OCI-LY3 (cell line): Measurements from ENCODE around the gene CAPN15.

ENCODE experiments used
- H2AFZ ChIP-seq: fragments of 200-600, 300-600 bp; shearing (Covaris generic); 2 replicates; pipeline ENCODE4 v1.6.0; 2014; ENCODE audit warnings: antibody characterized with exemption, low read depth, low read length
- H3K27ac ChIP-seq: fragments of 200-600, 300-600 bp; sonication (generic); 2 replicates; pipeline ENCODE4 v1.5.1; 2014; ENCODE audit warnings: mild to moderate bottlenecking, low read length, moderate library complexity, mixed read lengths
- H3K27me3 ChIP-seq: fragments of 200-600, 300-600 bp; sonication (generic); 2 replicates; pipeline ENCODE4 v1.6.1; 2014; ENCODE audit warnings: low read depth, low read length, mixed read lengths
- H3K36me3 ChIP-seq: fragments of 200-600, 300-600 bp; sonication (generic); replicated peaks from 2 replicates; pipeline ENCODE3; 2014; ENCODE audit warnings: low read depth, low read length, mixed read lengths
- H3K4me1 ChIP-seq: fragments of 300-600, 200-600 bp; sonication (generic); 2 replicates; pipeline ENCODE4 v1.6.1; 2014; ENCODE audit warnings: low read length, mixed read lengths
- H3K4me2 ChIP-seq: fragments of 200-600, 300-600 bp; sonication (generic); 2 replicates; pipeline ENCODE4 v1.6.1; 2014; ENCODE audit warnings: low read length, mixed read lengths
- H3K4me3 ChIP-seq: fragments of 300-600, 200-600 bp; sonication (generic); 2 replicates; pipeline ENCODE4 v1.5.1; 2014; ENCODE audit warnings: antibody characterized with exemption, mild to moderate bottlenecking, low read length, moderate library complexity
- H3K79me2 ChIP-seq: fragments of 300-600, 200-600 bp; shearing (Covaris generic); 2 replicates; pipeline ENCODE4 v1.6.1; 2014; ENCODE audit warnings: mild to moderate bottlenecking, low read length, mixed read lengths
- H3K9ac ChIP-seq: fragments of 300-600, 200-600 bp; shearing (Covaris generic); 2 replicates; pipeline ENCODE4 v1.6.0; 2014; ENCODE audit warnings: mild to moderate bottlenecking, low read length, moderate library complexity
- H3K9me3 ChIP-seq: fragments of 200-600, 300-600 bp; shearing (Covaris generic); 2 replicates; pipeline ENCODE4 v1.6.1; 2014; ENCODE audit warnings: low read length, mixed read lengths; ENCODE audit not compliant: insufficient read depth
- H4K20me1 ChIP-seq: fragments of 200-600, 300-600 bp; sonication (generic); 2 replicates; pipeline ENCODE4 v1.6.1; 2016; ENCODE audit warnings: low read length, mixed read lengths; ENCODE audit not compliant: insufficient read depth
- EZH2phosphoT487 ChIP-seq: fragments of 200-600 bp; shearing (Covaris generic); IDR thresholded peaks from 2 replicates; pipeline ENCODE4 v1.6.1; 2018; ENCODE audit warnings: antibody characterized with exemption, mixed run types, low read depth
- TF ChIP-seq, protein P1 (sequence below): fragments of 200-600, 300-600 bp; sonication (generic); IDR thresholded peaks from 2 replicates; pipeline ENCODE4 v1.5.1; 2014; ENCODE audit warnings: antibody characterized with exemption, low read length, low read depth

Gene CAPN15

GRCh38 chr16:563072-563644, 35.6 kb downstream of the CAPN15 start:
- no peak for TF ChIP-seq EZH2phosphoT487
- TF ChIP-seq, protein P1, sequence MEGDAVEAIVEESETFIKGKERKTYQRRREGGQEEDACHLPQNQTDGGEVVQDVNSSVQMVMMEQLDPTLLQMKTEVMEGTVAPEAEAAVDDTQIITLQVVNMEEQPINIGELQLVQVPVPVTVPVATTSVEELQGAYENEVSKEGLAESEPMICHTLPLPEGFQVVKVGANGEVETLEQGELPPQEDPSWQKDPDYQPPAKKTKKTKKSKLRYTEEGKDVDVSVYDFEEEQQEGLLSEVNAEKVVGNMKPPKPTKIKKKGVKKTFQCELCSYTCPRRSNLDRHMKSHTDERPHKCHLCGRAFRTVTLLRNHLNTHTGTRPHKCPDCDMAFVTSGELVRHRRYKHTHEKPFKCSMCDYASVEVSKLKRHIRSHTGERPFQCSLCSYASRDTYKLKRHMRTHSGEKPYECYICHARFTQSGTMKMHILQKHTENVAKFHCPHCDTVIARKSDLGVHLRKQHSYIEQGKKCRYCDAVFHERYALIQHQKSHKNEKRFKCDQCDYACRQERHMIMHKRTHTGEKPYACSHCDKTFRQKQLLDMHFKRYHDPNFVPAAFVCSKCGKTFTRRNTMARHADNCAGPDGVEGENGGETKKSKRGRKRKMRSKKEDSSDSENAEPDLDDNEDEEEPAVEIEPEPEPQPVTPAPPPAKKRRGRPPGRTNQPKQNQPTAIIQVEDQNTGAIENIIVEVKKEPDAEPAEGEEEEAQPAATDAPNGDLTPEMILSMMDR, result no peak
- Histone ChIP-seq H3K9ac (no peak overlapping the region), H3K27ac (no peak overlapping the region), H3K27me3 (no peaks in the 10 kb centered on the region), H3K4me2 (no peak overlapping the region), H3K4me3 (no peak overlapping the region), H3K79me2 (no peaks in the 10 kb centered on the region), H3K36me3 (no peaks in the 10 kb centered on the region), H4K20me1 (no peaks in the 10 kb centered on the region), H3K4me1 (peaks cover 21% of the 10 kb centered on the region), H2AFZ (no peak overlapping the region), H3K9me3 (no peaks in the 10 kb centered on the region)

GRCh38 chr16:564690-565418, 37.3 kb downstream of the CAPN15 start:
- Histone ChIP-seq H3K4me1 (peaks cover 32% of the 10 kb centered on the region), H2AFZ (no peak overlapping the region), H3K4me3 (no peak overlapping the region), H4K20me1 (no peaks in the 10 kb centered on the region), H3K4me2 (no peak overlapping the region), H3K27ac (no peak overlapping the region), H3K36me3 (no peaks in the 10 kb centered on the region), H3K27me3 (no peaks in the 10 kb centered on the region), H3K9ac (no peak overlapping the region), H3K79me2 (peaks cover under 1% of the 10 kb centered on the region; the same call in 1 of the 2 replicates), H3K9me3 (no peaks in the 10 kb centered on the region)
- TF ChIP-seq, protein P1, result no peak
- TF ChIP-seq EZH2phosphoT487, result no peak

- Histone ChIP-seq H3K79me2 (peaks cover 8% of the 10 kb centered on the region), H3K4me3 (peak overlapping the region; percentile 75; the same call in 1 of the 2 replicates), H3K4me2 (peak overlapping the region; percentile 96), H3K27me3 (no peaks in the 10 kb centered on the region), H3K36me3 (no peaks in the 10 kb centered on the region), H3K9ac (peak overlapping the region; percentile 77; the same call in 1 of the 2 replicates), H2AFZ (no peak overlapping the region; the same call in 1 of the 2 replicates), H3K9me3 (no peaks in the 10 kb centered on the region), H3K27ac (peak overlapping the region; percentile 77), H3K4me1 (peaks cover 32% of the 10 kb centered on the region), H4K20me1 (no peaks in the 10 kb centered on the region)
- TF ChIP-seq, protein P1, result no peak
- TF ChIP-seq EZH2phosphoT487, result no peak
Observed at GRCh38 chr16:565419-566330, 38.2 kb downstream of the CAPN15 start.
